ENCODE data around the gene RAX2. TPM values are rescaled to one million over a fixed set of nuclear protein-coding genes. Genes with fewer than 3 reads are reported as not detected.

RAX2 gene
- total and polyA plus RNA-seq, 2 of the 8 experiments (the other 6 are each of a cell fraction or from before 2014, with no cell fraction given): 0.08 TPM; not detected in 1

DNA sequence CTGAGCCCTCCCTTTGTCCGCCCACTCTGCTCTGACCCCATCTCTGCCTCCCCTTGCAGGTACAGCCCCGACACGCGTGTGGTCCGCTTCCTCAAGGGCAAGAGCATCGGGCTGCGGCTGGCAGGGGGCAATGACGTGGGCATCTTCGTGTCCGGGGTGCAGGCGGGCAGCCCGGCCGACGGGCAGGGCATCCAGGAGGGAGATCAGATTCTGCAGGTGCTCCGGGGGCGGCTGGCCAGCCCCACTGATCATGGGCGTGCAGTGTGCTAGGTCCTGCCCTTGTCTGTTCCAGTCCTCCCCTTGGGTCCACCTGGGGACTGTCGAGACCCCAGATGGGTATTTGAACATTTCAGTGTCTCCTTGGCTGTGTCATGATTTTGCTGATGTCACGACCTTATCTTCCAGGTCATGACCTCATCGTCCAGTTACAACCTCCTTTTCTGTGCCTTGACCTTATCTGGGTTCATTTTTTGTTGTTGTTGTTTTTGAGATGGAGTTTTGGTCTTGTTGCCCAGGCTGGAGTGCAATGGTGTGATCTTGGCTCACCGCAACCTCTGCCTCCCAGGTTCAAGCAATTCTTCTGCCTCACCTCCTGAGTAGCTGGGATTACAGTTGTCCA lies 35.8 kb downstream of the RAX2 start (continued):
- no peak for TF ChIP-seq CHD7 (IDR thresholded peaks at IDR 0.05; ENCODE audit: insufficient replicate concordance, low read length)
- TF ChIP-seq ASH2L (IDR thresholded peaks at IDR 0.05; ENCODE audit: low read length): no peak
- no peak for TF ChIP-seq BCL11A (IDR thresholded peaks at IDR 0.05; ENCODE audit: low read depth in 2 of 2, low read length in 2 of 2)
- no peak for TF ChIP-seq HDAC6 (IDR thresholded peaks at IDR 0.05; ENCODE audit: low read depth, low read length)
- no peak for TF ChIP-seq POLR2AphosphoS5 (IDR thresholded peaks at IDR 0.05; ENCODE audit: low read depth, low read length)
- TF ChIP-seq SIX5 (IDR thresholded peaks at IDR 0.05; ENCODE audit: low read depth, low read length): no peak
- no peak for TF ChIP-seq SIN3A (conservative IDR thresholded peaks at IDR 0.05 in 1 of 2, IDR thresholded peaks at IDR 0.05 in 1 of 2; ENCODE audit: low read depth in 1 of 2, low read length in 2 of 2)
- no peak for TF ChIP-seq KDM4A (IDR thresholded peaks at IDR 0.05; ENCODE audit: low read depth, low read length, severe bottlenecking)
- no peak for TF ChIP-seq POU5F1 (IDR thresholded peaks at IDR 0.05; ENCODE audit: low read depth, low read length)
- no peak for TF ChIP-seq CBX8 (IDR thresholded peaks at IDR 0.05; ENCODE audit: borderline replicate concordance, low read depth, low read length)
- TF ChIP-seq TBP (IDR thresholded peaks at IDR 0.05; ENCODE audit: low read depth, low read length): no peak
